Caco-2 (cell line): Measurements from ENCODE around the gene SCN8A. TPM values are rescaled to one million over a fixed set of nuclear protein-coding genes. Genes with fewer than 3 reads are reported as not detected.

Experiments
- BruUV-seq: library from RNA; stranded (reverse); fragments of 400-500 nt; replicated peaks from 2 replicates; lab custom pipeline; 2021; lab: Mats Ljungman, UMichigan
- CTCF ChIA-PET: fragments of 300-600 bp; sonication (Branson Sonifier 250); formaldehyde crosslinking; loops from one replicate; lab custom pipeline; 2022; ENCODE audit warnings: antibody characterized with exemption; lab: Charles Lee
- POLR2A ChIA-PET: fragments of 300-600 bp; sonication (Branson Sonifier 250); formaldehyde crosslinking; loops from one replicate; lab custom pipeline; 2022; ENCODE audit warnings: antibody characterized with exemption; lab: Charles Lee
- DNase-seq, 2 experiments: peaks; one replicate each; pipeline versions ENCODE4 v3.0.0 to v3.0.0-alpha.2; 2020 to 2022
- H3K27me3 ChIP-seq: replicated peaks from 2 replicates; pipeline ENCODE4 v1.6.0; 2011; ENCODE audit warnings: low read length; ENCODE audit not compliant: control insufficient read depth, insufficient read depth
- H3K36me3 ChIP-seq: 2 replicates; pipeline ENCODE4 v1.5.1; 2011; ENCODE audit warnings: low read length; ENCODE audit not compliant: control insufficient read depth, insufficient read depth
- H3K4me1 ChIP-seq: fragments of 250-450 bp; sonication (Bioruptor Pico); 2 replicates; pipeline ENCODE4 v1.5.1; 2020; ENCODE audit warnings: mild to moderate bottlenecking
- H3K4me3 ChIP-seq: 2 replicates; pipeline ENCODE4 v1.5.1; 2011; ENCODE audit warnings: low read depth, mild to moderate bottlenecking, control low read depth, low read length
- H3K9me3 ChIP-seq: fragments of 250-450 bp; sonication (Bioruptor Pico); 2 replicates; pipeline ENCODE4 v1.5.1; 2020; ENCODE audit warnings: mild to moderate bottlenecking, moderate library complexity
- H3K27ac Mint-ChIP-seq: one replicate; pipeline ENCODE4 v1.8.0; 2022; ENCODE audit warnings: mixed read lengths; ENCODE audit not compliant: unreplicated experiment
- H3K27me3 Mint-ChIP-seq: one replicate; pipeline ENCODE4 v1.8.0; 2022; ENCODE audit warnings: mixed read lengths; ENCODE audit not compliant: insufficient read depth, unreplicated experiment
- H3K36me3 Mint-ChIP-seq: one replicate; pipeline ENCODE4 v1.8.0; 2022; ENCODE audit warnings: mild to moderate bottlenecking, mixed read lengths; ENCODE audit not compliant: insufficient read depth, unreplicated experiment
- H3K4me1 Mint-ChIP-seq: one replicate; pipeline ENCODE4 v1.8.0; 2022; ENCODE audit warnings: low read depth, mixed read lengths; ENCODE audit not compliant: unreplicated experiment
- H3K4me3 Mint-ChIP-seq: one replicate; pipeline ENCODE4 v1.8.0; 2022; ENCODE audit warnings: mild to moderate bottlenecking, moderate library complexity, mixed read lengths; ENCODE audit not compliant: unreplicated experiment
- H3K9me3 Mint-ChIP-seq: one replicate; pipeline ENCODE4 v1.8.0; 2022; ENCODE audit warnings: mixed read lengths; ENCODE audit not compliant: unreplicated experiment
- intact Hi-C: fragments of 100-400 bp; cut with micrococcal nuclease; formaldehyde crosslinking; loops from one replicate; pipeline ENCODE4 v1.10.0; 2022; ENCODE audit not compliant: unreplicated experiment
- total RNA-seq: library from RNA; stranded (reverse); gene quantifications from 2 replicates; pipeline ENCODE4 v1.2.3, GENCODE V29; 2022
- TF ChIP-seq, protein P1 (sequence below), 2 experiments: fragments of 200-600 bp in 1 of 2; IDR thresholded peaks; 1 replicate in 1 of 2; 2 replicates in 1 of 2; pipeline versions ENCODE4 v1.5.1 to v1.8.0; 2011 to 2022; ENCODE audit warnings: antibody characterized with exemption in 1 of 2, control low read depth in 1 of 2, inconsistent platforms in 1 of 2, low read depth in 1 of 2, low read length in 1 of 2, mild to moderate bottlenecking in 1 of 2, moderate library complexity in 1 of 2; ENCODE audit not compliant: insufficient read depth in 1 of 2, severe bottlenecking in 1 of 2, unreplicated experiment in 1 of 2

SCN8A gene
- total RNA-seq, 1 experiment from 2014 or later, result 16.5 TPM

DNA sequence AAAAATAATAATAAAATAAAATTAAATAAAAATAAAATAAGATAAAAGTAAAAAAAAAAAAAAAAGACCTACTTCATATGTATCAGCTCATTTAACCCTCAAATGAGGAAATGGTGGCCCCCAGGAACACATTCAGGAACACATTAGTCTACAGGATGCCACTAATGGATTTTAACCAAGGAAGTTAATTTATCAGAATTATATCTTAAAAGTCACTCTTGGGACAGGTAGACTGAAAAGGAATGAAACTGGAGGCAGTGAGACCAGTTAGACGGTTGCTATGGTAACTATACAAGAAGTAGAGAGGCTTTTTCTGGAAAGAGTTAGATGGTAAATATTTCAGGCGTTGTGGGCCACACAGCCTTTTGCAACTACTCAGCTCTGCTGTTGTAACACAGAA is 54.9 kb downstream of the SCN8A start:
- Histone ChIP-seq H3K27me3 (no peaks in the 10 kb centered on the region), H3K4me3 (no peak overlapping the region), H3K4me1 (no peaks in the 10 kb centered on the region), H3K9me3 (0 out of 2 replicates have a peak, but pooled peaks cover 3% of the 10 kb centered on the region), H3K36me3 (no peaks in the 10 kb centered on the region; the same call in 1 of the 2 replicates)
- intact Hi-C loops, result no loop called here
- CTCF ChIA-PET, result no interaction called here
- TF ChIP-seq, protein P1, sequence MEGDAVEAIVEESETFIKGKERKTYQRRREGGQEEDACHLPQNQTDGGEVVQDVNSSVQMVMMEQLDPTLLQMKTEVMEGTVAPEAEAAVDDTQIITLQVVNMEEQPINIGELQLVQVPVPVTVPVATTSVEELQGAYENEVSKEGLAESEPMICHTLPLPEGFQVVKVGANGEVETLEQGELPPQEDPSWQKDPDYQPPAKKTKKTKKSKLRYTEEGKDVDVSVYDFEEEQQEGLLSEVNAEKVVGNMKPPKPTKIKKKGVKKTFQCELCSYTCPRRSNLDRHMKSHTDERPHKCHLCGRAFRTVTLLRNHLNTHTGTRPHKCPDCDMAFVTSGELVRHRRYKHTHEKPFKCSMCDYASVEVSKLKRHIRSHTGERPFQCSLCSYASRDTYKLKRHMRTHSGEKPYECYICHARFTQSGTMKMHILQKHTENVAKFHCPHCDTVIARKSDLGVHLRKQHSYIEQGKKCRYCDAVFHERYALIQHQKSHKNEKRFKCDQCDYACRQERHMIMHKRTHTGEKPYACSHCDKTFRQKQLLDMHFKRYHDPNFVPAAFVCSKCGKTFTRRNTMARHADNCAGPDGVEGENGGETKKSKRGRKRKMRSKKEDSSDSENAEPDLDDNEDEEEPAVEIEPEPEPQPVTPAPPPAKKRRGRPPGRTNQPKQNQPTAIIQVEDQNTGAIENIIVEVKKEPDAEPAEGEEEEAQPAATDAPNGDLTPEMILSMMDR (IDR thresholded peaks at IDR 0.05; ENCODE audit: insufficient read depth in 1 of 2, low read depth in 1 of 2, low read length in 1 of 2, severe bottlenecking in 1 of 2, unreplicated experiment in 1 of 2), result no peak
- H3K36me3 Mint-ChIP-seq, result peaks cover 12% of the 10 kb centered on the region
- no peaks in the 10 kb centered on the region for H3K4me1 Mint-ChIP-seq
- no peak overlapping the region for H3K4me3 Mint-ChIP-seq
- BruUV-seq, result no TSS peak
- DNase-seq, result no peak
- POLR2A ChIA-PET, result no interaction called here
- no peak overlapping the region for H3K27ac Mint-ChIP-seq
- H3K9me3 Mint-ChIP-seq, result peaks cover 12% of the 10 kb centered on the region
- no peaks in the 10 kb centered on the region for H3K27me3 Mint-ChIP-seq

DNA sequence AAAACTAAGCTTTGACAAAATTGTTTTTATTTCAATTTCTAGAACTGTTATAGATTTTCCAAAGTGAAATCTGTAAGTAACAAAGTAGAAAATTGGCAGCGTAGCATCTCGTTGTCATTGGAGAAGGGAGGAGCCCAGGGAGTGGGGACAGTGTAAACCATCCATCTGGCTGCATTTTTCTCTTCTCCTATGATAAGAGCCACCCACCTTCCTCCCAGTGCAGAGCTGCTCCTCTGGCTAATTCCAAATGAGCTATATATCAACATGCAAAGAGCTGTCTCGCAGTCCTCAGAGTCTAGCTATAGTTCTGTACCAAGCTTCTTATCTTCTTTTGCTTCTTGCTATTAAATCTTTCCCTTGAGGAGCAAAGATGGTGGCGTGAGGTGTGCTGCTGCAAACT is 56.6 kb downstream of the SCN8A start:
- Histone ChIP-seq H3K36me3 (no peaks in the 10 kb centered on the region; the same call in 1 of the 2 replicates), H3K9me3 (0 out of 2 replicates have a peak, but pooled peaks cover 3% of the 10 kb centered on the region), H3K27me3 (no peaks in the 10 kb centered on the region), H3K4me3 (no peak overlapping the region), H3K4me1 (no peaks in the 10 kb centered on the region)
- Mint-ChIP-seq H3K4me3 (no peak overlapping the region), H3K27ac (no peak overlapping the region), H3K27me3 (no peaks in the 10 kb centered on the region), H3K36me3 (peaks cover 12% of the 10 kb centered on the region), H3K4me1 (no peaks in the 10 kb centered on the region), H3K9me3 (peaks cover 12% of the 10 kb centered on the region)
- BruUV-seq, result no TSS peak
- intact Hi-C loops, result no loop called here
- TF ChIP-seq, protein P1 (IDR thresholded peaks at IDR 0.05; ENCODE audit: insufficient read depth in 1 of 2, low read depth in 1 of 2, low read length in 1 of 2, severe bottlenecking in 1 of 2, unreplicated experiment in 1 of 2), result no peak
- POLR2A ChIA-PET, result no interaction called here
- CTCF ChIA-PET, result interaction anchor here (0.6 kb wide), 1 partner anchor 167 kb away, joined by 3 read pairs; no protein-coding TSS in a partner anchor
- no peak for DNase-seq

DNA sequence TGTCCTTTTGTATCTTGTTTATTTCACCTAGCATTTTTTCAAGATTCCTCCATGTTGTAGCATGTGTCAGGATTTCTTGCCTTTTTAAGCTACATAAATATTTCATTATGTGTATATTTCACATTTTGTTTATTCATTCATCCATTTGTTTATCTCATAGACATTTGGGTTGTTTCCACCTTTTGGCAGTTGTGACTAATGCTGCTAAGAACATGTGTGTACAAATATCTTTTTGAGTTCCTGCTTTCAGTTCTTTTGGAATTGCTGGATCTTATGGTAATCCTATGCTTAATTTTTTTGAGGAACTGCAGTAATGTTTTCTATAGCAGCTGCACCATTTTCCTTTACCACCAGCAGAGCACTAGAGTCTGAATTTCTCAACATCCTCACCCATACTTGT is 62.4 kb downstream of the SCN8A start:
- ChIA-PET POLR2A (no interaction called here), CTCF (no interaction called here)
- Mint-ChIP-seq H3K27me3 (no peaks in the 10 kb centered on the region), H3K27ac (no peak overlapping the region), H3K4me3 (no peak overlapping the region), H3K4me1 (no peaks in the 10 kb centered on the region), H3K9me3 (peaks cover 27% of the 10 kb centered on the region), H3K36me3 (peaks cover 12% of the 10 kb centered on the region)
- TF ChIP-seq, protein P1 (IDR thresholded peaks at IDR 0.05; ENCODE audit: insufficient read depth in 1 of 2, low read depth in 1 of 2, low read length in 1 of 2, severe bottlenecking in 1 of 2, unreplicated experiment in 1 of 2), result no peak
- Histone ChIP-seq H3K36me3 (no peaks in the 10 kb centered on the region; the same call in 1 of the 2 replicates), H3K27me3 (no peaks in the 10 kb centered on the region), H3K4me1 (no peaks in the 10 kb centered on the region), H3K9me3 (peaks cover 8% of the 10 kb centered on the region; the same call in 1 of the 2 replicates), H3K4me3 (no peak overlapping the region)
- intact Hi-C loops, result no loop called here
- BruUV-seq, result no TSS peak
- DNase-seq, result no peak
